ENCODE measurements around the gene PDIA2.

GRCh38 chr16:311725-312124 lies 28.8 kb downstream of the PDIA2 start:
- TF ChIP-seq, protein P1, sequence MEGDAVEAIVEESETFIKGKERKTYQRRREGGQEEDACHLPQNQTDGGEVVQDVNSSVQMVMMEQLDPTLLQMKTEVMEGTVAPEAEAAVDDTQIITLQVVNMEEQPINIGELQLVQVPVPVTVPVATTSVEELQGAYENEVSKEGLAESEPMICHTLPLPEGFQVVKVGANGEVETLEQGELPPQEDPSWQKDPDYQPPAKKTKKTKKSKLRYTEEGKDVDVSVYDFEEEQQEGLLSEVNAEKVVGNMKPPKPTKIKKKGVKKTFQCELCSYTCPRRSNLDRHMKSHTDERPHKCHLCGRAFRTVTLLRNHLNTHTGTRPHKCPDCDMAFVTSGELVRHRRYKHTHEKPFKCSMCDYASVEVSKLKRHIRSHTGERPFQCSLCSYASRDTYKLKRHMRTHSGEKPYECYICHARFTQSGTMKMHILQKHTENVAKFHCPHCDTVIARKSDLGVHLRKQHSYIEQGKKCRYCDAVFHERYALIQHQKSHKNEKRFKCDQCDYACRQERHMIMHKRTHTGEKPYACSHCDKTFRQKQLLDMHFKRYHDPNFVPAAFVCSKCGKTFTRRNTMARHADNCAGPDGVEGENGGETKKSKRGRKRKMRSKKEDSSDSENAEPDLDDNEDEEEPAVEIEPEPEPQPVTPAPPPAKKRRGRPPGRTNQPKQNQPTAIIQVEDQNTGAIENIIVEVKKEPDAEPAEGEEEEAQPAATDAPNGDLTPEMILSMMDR (IDR thresholded peaks at IDR 0.05) = no peak
- TF ChIP-seq POLR2A (IDR thresholded peaks at IDR 0.05) = no peak

All from uterus (tissue), 2 donors.